ENCODE data around the gene NDUFA12.
"Not testable (repeated sequence)": the region's sequence is repeated elsewhere in the genome, so short reads cannot be mapped to it uniquely, and the experiment has no call there.

Gene NDUFA12

GRCh38 chr12:95003213-95003920, at the start of gene NDUFA12:
Gene NDUFA12, minus strand, starts transcription at chr12:95003697. Its CDS starts 17 bp downstream, at chr12:95003680.
- peak; percentile 95 for DNase-seq

- no peak for DNase-seq
These were observed 47.7 kb upstream of the NDUFA12 start for GRCh38 chr12:95051241-95051640.

GRCh38 chr12:95037906-95038305, 34.4 kb upstream of the NDUFA12 start:
- DNase-seq = no peak

GRCh38 chr12:95034750-95035149, 31.3 kb upstream of the NDUFA12 start:
- no peak for DNase-seq

- DNase-seq = no peak
These were observed 19.0 kb upstream of the NDUFA12 start for GRCh38 chr12:95022477-95022876.

GRCh38 chr12:95017482-95017881, 14.0 kb upstream of the NDUFA12 start:
- DNase-seq = no peak

- no peak for DNase-seq
These were observed 12.6 kb upstream of the NDUFA12 start for GRCh38 chr12:95016120-95016519.

GRCh38 chr12:95014554-95014953, 11.1 kb upstream of the NDUFA12 start:
- DNase-seq = no peak

- no peak for DNase-seq
These were observed 2.7 kb upstream of the NDUFA12 start for GRCh38 chr12:95006206-95006605.

- no peak for DNase-seq
These were observed 1.1 kb upstream of the NDUFA12 start for GRCh38 chr12:95004610-95005009.

GRCh38 chr12:95003921-95004272, 400 bp upstream of the NDUFA12 start:
- no peak for DNase-seq

GRCh38 chr12:95002754-95003153, 743 bp downstream of the NDUFA12 start:
- no peak for DNase-seq

GRCh38 chr12:94998326-94998725, 5.2 kb downstream of the NDUFA12 start:
- DNase-seq = no peak

GRCh38 chr12:94997726-94998125, 5.8 kb downstream of the NDUFA12 start:
- DNase-seq = no peak

- no peak for DNase-seq
These were observed 6.4 kb downstream of the NDUFA12 start for GRCh38 chr12:94997061-94997460.

GRCh38 chr12:94994312-94994711, 9.2 kb downstream of the NDUFA12 start:
- no peak for DNase-seq

GRCh38 chr12:94993855-94994254, 9.6 kb downstream of the NDUFA12 start:
- not testable (repeated sequence) for DNase-seq

- no peak for DNase-seq
These were observed 13.3 kb downstream of the NDUFA12 start for GRCh38 chr12:94990222-94990621.

- no peak for DNase-seq
These were observed 15.0 kb downstream of the NDUFA12 start for GRCh38 chr12:94988471-94988870.

- DNase-seq = no peak
These were observed 15.7 kb downstream of the NDUFA12 start for GRCh38 chr12:94987801-94988200.

GRCh38 chr12:94987076-94987669, 16.3 kb downstream of the NDUFA12 start:
- no peak for DNase-seq

- DNase-seq = not testable (repeated sequence)
These were observed 18.4 kb downstream of the NDUFA12 start for GRCh38 chr12:94985099-94985498.

- no peak for DNase-seq
These were observed 20.2 kb downstream of the NDUFA12 start for GRCh38 chr12:94983321-94983720.

GRCh38 chr12:94982456-94982855, 21.0 kb downstream of the NDUFA12 start:
- no peak for DNase-seq

GRCh38 chr12:94980577-94980976, 22.9 kb downstream of the NDUFA12 start:
- DNase-seq = no peak

All from stimulated activated CD4-positive, alpha-beta T cell treated with anti-CD3 and anti-CD28 coated beads, Interleukin-1b, Interleukin-23, amount 100 ng/mL, for 48 hours (primary cell).